Inflammatory macrophage (primary cell): ENCODE results near the gene LRPPRC.

ENCODE experiments used
- DNase-seq, 2 donors: peaks; one replicate each; pipeline ENCODE4 v3.0.0-alpha.2; 2020 to 2022

LRPPRC gene

GRCh38 chr2:43853141-43854081, 142.4 kb downstream of the LRPPRC start:
- no peak for DNase-seq

- DNase-seq = no peak
These were observed 143.5 kb downstream of the LRPPRC start for GRCh38 chr2:43852196-43852730.

GRCh38 chr2:43851011-43851980, 144.5 kb downstream of the LRPPRC start:
- no peak for DNase-seq

- no peak for DNase-seq
These were observed 147.6 kb downstream of the LRPPRC start for GRCh38 chr2:43848214-43848613.

GRCh38 chr2:43846140-43846793, 149.5 kb downstream of the LRPPRC start:
- no peak for DNase-seq

- no peak for DNase-seq
These were observed 150.6 kb downstream of the LRPPRC start for GRCh38 chr2:43845181-43845580.

- DNase-seq = no peak
These were observed 152.9 kb downstream of the LRPPRC start for GRCh38 chr2:43842866-43843226.

GRCh38 chr2:43841949-43842865, 153.6 kb downstream of the LRPPRC start:
- DNase-seq = no peak

- DNase-seq = no peak
These were observed 154.8 kb downstream of the LRPPRC start for GRCh38 chr2:43840965-43841364.

- DNase-seq = no peak
These were observed 155.8 kb downstream of the LRPPRC start for GRCh38 chr2:43839776-43840564.

GRCh38 chr2:43838560-43839267, 157.1 kb downstream of the LRPPRC start, which contains the start of the genes ABCG5 and ABCG8:
ABCG5 (minus strand) TSS chr2:43838839; CDS start chr2:43838679, 160 bp downstream.
ABCG8 (plus strand) TSS chr2:43838971; CDS start chr2:43839054, 83 bp downstream.
- DNase-seq = no peak

- no peak for DNase-seq
These were observed 157.8 kb downstream of the LRPPRC start for GRCh38 chr2:43837831-43838559.

GRCh38 chr2:43837033-43837432, 158.8 kb downstream of the LRPPRC start:
- DNase-seq = no peak
